ENCODE data around the gene HOXA9. TPM values are rescaled to one million over a fixed set of nuclear protein-coding genes. Genes with fewer than 3 reads are reported as not detected.

Gene HOXA9
- total and polyA plus RNA-seq, 5 donors from 2014 or later, result 0.20 to 1.1 TPM; not detected in 3

- H3K9me3 Mint-ChIP-seq, result peaks cover 0 to 2% (median 0%) of the 10 kb centered on the region in 7 donors
Observed at GRCh38 chr7:27140126-27140857, 25.0 kb downstream of the HOXA9 start.

DNA sequence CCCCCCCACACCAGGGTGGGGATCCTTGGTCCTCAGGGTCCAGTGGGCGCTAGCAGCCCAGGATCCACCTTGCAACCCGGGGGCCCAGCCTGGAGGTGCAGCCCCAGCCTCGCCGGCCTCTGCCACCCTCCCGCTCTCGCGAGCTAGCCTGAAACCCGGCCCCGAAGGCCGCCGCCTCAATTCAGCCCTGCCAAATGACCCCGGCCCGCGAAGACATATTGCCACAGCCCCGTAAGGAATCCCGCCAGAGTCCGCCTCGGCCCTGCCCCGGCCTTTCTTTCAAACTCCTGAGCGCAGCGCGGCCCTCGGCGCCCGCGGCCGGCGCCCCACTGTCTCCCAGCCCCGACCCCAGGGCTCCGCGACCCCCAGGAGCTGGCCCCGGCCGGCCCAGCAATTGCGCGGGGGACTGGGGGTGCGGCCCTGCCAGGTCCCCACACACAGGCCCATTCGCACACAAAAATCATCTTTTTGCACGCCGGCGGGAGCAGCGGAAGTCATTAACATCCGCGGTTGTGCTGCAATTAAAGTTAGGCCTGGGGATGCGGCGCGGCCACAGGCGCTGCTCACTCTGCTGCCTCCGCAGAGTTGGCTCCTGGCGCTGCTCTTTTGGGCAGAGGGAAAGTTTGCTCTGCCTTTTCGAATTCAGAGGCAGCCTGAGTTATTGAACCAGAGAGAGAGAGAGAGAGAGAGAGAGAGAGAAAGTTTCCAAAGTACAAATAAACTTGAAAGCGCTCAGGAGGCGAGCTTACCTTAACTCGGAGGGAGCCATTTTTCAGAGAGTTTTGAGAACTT, 25.8 kb downstream of the HOXA9 start:
- peaks cover 0 to 2% (median 0%) of the 10 kb centered on the region in 7 donors for H3K9me3 Mint-ChIP-seq
- no peak overlapping the region for H3K27ac ChIP-seq (ENCODE audit: insufficient read depth, low read length, poor library complexity, severe bottlenecking)
- ATAC-seq (ENCODE audit: low read depth in 2 of 2), result no peak
- H3K9me3 ChIP-seq (ENCODE audit: control insufficient read depth in 2 of 2, low read length in 2 of 2), result no peaks in the 10 kb centered on the region
- H3K4me1 Mint-ChIP-seq, result no peaks in the 10 kb centered on the region
- no peaks in the 10 kb centered on the region for H3K36me3 ChIP-seq (ENCODE audit: control insufficient read depth, insufficient read depth, low read length)
- no peak for DNase-seq
- no peaks in the 10 kb centered on the region for H3K36me3 Mint-ChIP-seq
- H3K4me3 ChIP-seq (ENCODE audit: low read depth, low read length), result no peak overlapping the region
- H3K27ac Mint-ChIP-seq, result no peak overlapping the region
- peaks cover 66% of the 10 kb centered on the region for H3K27me3 Mint-ChIP-seq
- H3K27me3 ChIP-seq (ENCODE audit: control insufficient read depth, insufficient read depth, low read length), result peaks cover 24% of the 10 kb centered on the region
- H3K4me3 Mint-ChIP-seq, result no peak overlapping the region
- H3K4me1 ChIP-seq (ENCODE audit: control insufficient read depth, insufficient read depth, low read length, poor library complexity, severe bottlenecking), result no peaks in the 10 kb centered on the region

More at GRCh38 chr7:27140126-27140857, 25.0 kb downstream of the HOXA9 start:
- Histone ChIP-seq H3K4me1 (ENCODE audit: control insufficient read depth, insufficient read depth, low read length, poor library complexity, severe bottlenecking) (no peaks in the 10 kb centered on the region), H3K27me3 (ENCODE audit: control insufficient read depth, insufficient read depth, low read length) (peaks cover 21% of the 10 kb centered on the region), H3K27ac (ENCODE audit: insufficient read depth, low read length, poor library complexity, severe bottlenecking) (no peak overlapping the region), H3K36me3 (ENCODE audit: control insufficient read depth, insufficient read depth, low read length) (no peaks in the 10 kb centered on the region), H3K4me3 (ENCODE audit: low read depth, low read length) (no peak overlapping the region), H3K9me3 (ENCODE audit: control insufficient read depth in 2 of 2, low read length in 2 of 2) (no peaks in the 10 kb centered on the region)
- no peak overlapping the region for H3K27ac Mint-ChIP-seq
- ATAC-seq (ENCODE audit: low read depth in 2 of 2) (no peak), DNase-seq (no peak)
- no peaks in the 10 kb centered on the region for H3K4me1 Mint-ChIP-seq
- H3K27me3 Mint-ChIP-seq, result peaks cover 59% of the 10 kb centered on the region
- no peaks in the 10 kb centered on the region for H3K36me3 Mint-ChIP-seq
- no peak overlapping the region for H3K4me3 Mint-ChIP-seq

DNA sequence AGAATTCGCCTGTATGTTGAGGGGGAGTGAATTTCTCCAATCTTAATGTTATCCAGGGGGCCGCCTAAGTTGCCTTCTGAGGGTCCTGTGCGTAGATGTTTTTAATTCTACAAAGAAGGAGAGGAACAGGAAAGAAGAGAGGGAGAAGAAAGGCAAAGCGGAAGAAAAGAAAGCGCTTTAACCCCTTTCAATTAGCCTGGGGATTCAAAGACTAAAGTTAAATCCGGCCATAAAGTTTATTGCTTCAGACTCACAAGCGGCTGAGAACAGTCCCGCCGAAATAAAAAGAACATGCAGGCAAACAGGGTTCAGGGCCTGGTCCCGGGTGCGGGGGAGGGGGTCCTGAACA, 26.4 kb downstream of the HOXA9 start:
- peaks cover 66% of the 10 kb centered on the region for H3K27me3 Mint-ChIP-seq

GRCh38 chr7:27138472-27138871, 26.9 kb downstream of the HOXA9 start:
- Mint-ChIP-seq H3K9me3 (peaks cover 0 to 2% (median 0%) of the 10 kb centered on the region in 7 donors), H3K27ac (no peak overlapping the region), H3K27me3 (peaks cover 69% of the 10 kb centered on the region), H3K4me3 (no peak overlapping the region), H3K36me3 (no peaks in the 10 kb centered on the region), H3K4me1 (no peaks in the 10 kb centered on the region)
- Histone ChIP-seq H3K4me1 (ENCODE audit: control insufficient read depth, insufficient read depth, low read length, poor library complexity, severe bottlenecking) (no peaks in the 10 kb centered on the region), H3K27me3 (ENCODE audit: control insufficient read depth, insufficient read depth, low read length) (peaks cover 27% of the 10 kb centered on the region), H3K36me3 (ENCODE audit: control insufficient read depth, insufficient read depth, low read length) (no peaks in the 10 kb centered on the region), H3K9me3 (ENCODE audit: control insufficient read depth in 2 of 2, low read length in 2 of 2) (no peaks in the 10 kb centered on the region), H3K27ac (ENCODE audit: insufficient read depth, low read length, poor library complexity, severe bottlenecking) (no peak overlapping the region), H3K4me3 (ENCODE audit: low read depth, low read length) (no peak overlapping the region)
- no peak for DNase-seq
- no peak for ATAC-seq (ENCODE audit: low read depth in 2 of 2)

More for the DNA sequence above, 26.4 kb downstream of the HOXA9 start:
- Mint-ChIP-seq H3K9me3 (peaks cover 0 to 2% (median 0%) of the 10 kb centered on the region in 7 donors), H3K4me3 (no peak overlapping the region), H3K27ac (no peak overlapping the region), H3K4me1 (no peaks in the 10 kb centered on the region), H3K36me3 (no peaks in the 10 kb centered on the region)
- DNase-seq, result no peak
- ATAC-seq (ENCODE audit: low read depth in 2 of 2), result no peak
- Histone ChIP-seq H3K27me3 (ENCODE audit: control insufficient read depth, insufficient read depth, low read length) (peaks cover 28% of the 10 kb centered on the region), H3K36me3 (ENCODE audit: control insufficient read depth, insufficient read depth, low read length) (no peaks in the 10 kb centered on the region), H3K4me3 (ENCODE audit: low read depth, low read length) (no peak overlapping the region), H3K4me1 (ENCODE audit: control insufficient read depth, insufficient read depth, low read length, poor library complexity, severe bottlenecking) (no peaks in the 10 kb centered on the region), H3K27ac (ENCODE audit: insufficient read depth, low read length, poor library complexity, severe bottlenecking) (no peak overlapping the region), H3K9me3 (ENCODE audit: control insufficient read depth in 2 of 2, low read length in 2 of 2) (no peaks in the 10 kb centered on the region)

DNA sequence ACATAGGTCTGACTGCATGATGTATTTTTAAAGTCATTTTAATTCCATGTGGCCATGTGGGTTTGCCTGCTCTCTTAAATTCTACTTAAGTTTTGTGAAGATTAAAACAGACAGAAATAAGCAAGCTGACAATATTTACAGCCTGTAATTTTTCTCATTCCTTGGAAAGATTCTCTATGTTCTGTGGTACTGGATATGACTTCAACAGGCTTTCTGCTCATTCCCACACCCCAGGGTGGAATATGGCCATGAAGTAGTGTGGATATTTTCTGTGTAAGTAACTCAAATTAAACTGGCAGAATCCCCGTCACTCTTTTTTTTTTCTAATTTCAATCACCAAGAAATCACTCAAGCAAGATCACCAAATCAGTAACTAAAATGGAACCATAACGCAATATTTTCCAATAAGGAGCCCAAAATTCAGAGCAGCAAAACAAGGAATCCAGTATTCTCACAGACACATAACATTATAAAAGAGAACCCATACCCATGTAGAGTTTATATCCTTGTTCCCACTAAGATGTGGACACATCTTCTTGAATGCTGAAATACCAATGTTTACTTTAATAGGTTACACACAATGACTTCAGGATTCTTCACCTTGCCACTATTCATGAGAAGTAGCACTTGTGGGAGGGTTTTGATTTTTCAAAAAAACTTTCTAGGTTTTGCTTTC, 27.6 kb downstream of the HOXA9 start:
- peaks cover 26% of the 10 kb centered on the region for H3K27me3 ChIP-seq (ENCODE audit: control insufficient read depth, insufficient read depth, low read length)

GRCh38 chr7:27134392-27134791, 30.9 kb downstream of the HOXA9 start:
- H3K27ac Mint-ChIP-seq, result no peak overlapping the region
- no peak overlapping the region for H3K27ac ChIP-seq (ENCODE audit: insufficient read depth, low read length, poor library complexity, severe bottlenecking)
- H3K4me1 Mint-ChIP-seq, result peaks cover 0 to 5% (median 0%) of the 10 kb centered on the region in 4 donors
- H3K9me3 Mint-ChIP-seq, result peaks cover 0 to 2% (median 0%) of the 10 kb centered on the region in 7 donors
- no peak for DNase-seq
- H3K27me3 Mint-ChIP-seq, result peaks cover 72% of the 10 kb centered on the region
- H3K4me3 ChIP-seq (ENCODE audit: low read depth, low read length), result no peak overlapping the region
- H3K36me3 Mint-ChIP-seq, result no peaks in the 10 kb centered on the region
- no peak for ATAC-seq (ENCODE audit: low read depth in 2 of 2)
- H3K27me3 ChIP-seq (ENCODE audit: control insufficient read depth, insufficient read depth, low read length), result peaks cover 34% of the 10 kb centered on the region
- no peak overlapping the region for H3K4me3 Mint-ChIP-seq
- no peaks in the 10 kb centered on the region for H3K9me3 ChIP-seq (ENCODE audit: control insufficient read depth in 2 of 2, low read length in 2 of 2)
- H3K4me1 ChIP-seq (ENCODE audit: control insufficient read depth, insufficient read depth, low read length, poor library complexity, severe bottlenecking), result peaks cover 3% of the 10 kb centered on the region
- no peaks in the 10 kb centered on the region for H3K36me3 ChIP-seq (ENCODE audit: control insufficient read depth, insufficient read depth, low read length)

More for the DNA sequence above, 27.6 kb downstream of the HOXA9 start:
- Histone ChIP-seq H3K9me3 (ENCODE audit: control insufficient read depth in 2 of 2, low read length in 2 of 2) (no peaks in the 10 kb centered on the region), H3K27ac (ENCODE audit: insufficient read depth, low read length, poor library complexity, severe bottlenecking) (no peak overlapping the region), H3K4me1 (ENCODE audit: control insufficient read depth, insufficient read depth, low read length, poor library complexity, severe bottlenecking) (no peaks in the 10 kb centered on the region), H3K36me3 (ENCODE audit: control insufficient read depth, insufficient read depth, low read length) (no peaks in the 10 kb centered on the region), H3K4me3 (ENCODE audit: low read depth, low read length) (no peak overlapping the region)
- ATAC-seq (ENCODE audit: low read depth in 2 of 2), result no peak
- Mint-ChIP-seq H3K4me1 (no peaks in the 10 kb centered on the region), H3K27ac (no peak overlapping the region), H3K9me3 (peaks cover 0 to 2% (median 0%) of the 10 kb centered on the region in 7 donors), H3K4me3 (no peak overlapping the region), H3K27me3 (peaks cover 76% of the 10 kb centered on the region), H3K36me3 (no peaks in the 10 kb centered on the region)
- DNase-seq, result no peak

DNA sequence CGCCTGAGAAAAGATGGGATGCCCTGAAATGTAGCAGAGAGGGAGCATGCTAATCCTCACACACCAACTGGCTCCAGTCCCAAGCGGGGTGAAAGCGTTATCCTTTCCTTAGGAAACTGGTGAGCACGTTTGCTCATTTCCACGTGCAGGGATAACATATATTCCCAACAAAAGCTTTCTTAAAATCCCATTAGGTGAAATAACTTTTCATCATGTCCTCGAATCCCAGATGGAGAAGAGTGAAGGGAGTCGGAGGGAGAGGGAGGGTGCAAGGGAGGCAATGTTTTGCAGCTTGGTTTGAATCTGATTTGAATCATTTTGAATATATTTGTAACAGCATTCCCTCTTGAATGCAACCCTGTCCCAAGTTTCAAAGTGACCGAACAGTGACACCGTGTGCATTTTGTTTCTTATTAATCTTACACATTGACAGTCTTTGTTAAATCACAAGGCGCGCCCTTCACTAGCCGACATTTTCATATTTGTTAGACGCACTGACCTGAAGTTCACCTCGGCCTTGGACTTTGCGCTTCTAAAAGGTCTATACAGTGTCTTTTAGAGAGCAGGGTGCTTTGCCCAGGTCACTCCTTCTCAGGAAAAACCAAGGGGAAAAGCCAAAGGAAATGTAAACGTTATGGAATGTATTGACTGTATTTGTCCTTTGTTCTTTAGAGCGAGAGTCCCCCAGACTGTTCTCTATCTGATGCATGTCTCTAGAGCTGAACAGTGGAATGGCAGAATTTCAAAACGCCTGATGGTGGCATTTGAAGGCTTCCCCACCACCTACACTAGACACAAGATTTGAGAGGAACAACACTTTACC, 31.7 kb downstream of the HOXA9 start:
- Histone ChIP-seq H3K9me3 (ENCODE audit: control insufficient read depth in 2 of 2, low read length in 2 of 2) (no peaks in the 10 kb centered on the region), H3K4me1 (ENCODE audit: control insufficient read depth, insufficient read depth, low read length, poor library complexity, severe bottlenecking) (peaks cover 3% of the 10 kb centered on the region), H3K27me3 (ENCODE audit: control insufficient read depth, insufficient read depth, low read length) (peaks cover 35% of the 10 kb centered on the region), H3K4me3 (ENCODE audit: low read depth, low read length) (no peak overlapping the region), H3K36me3 (ENCODE audit: control insufficient read depth, insufficient read depth, low read length) (no peaks in the 10 kb centered on the region), H3K27ac (ENCODE audit: insufficient read depth, low read length, poor library complexity, severe bottlenecking) (no peak overlapping the region)
- H3K27ac Mint-ChIP-seq, result no peak overlapping the region
- H3K4me3 Mint-ChIP-seq, result no peak overlapping the region
- DNase-seq, result no peak
- no peaks in the 10 kb centered on the region for H3K36me3 Mint-ChIP-seq
- peaks cover 0 to 2% (median 0%) of the 10 kb centered on the region in 7 donors for H3K9me3 Mint-ChIP-seq
- H3K4me1 Mint-ChIP-seq, result peaks cover 0 to 7% (median 0%) of the 10 kb centered on the region in 4 donors
- no peak for ATAC-seq (ENCODE audit: low read depth in 2 of 2)
- peaks cover 76% of the 10 kb centered on the region for H3K27me3 Mint-ChIP-seq

All from CD4-positive, CD25-positive, alpha-beta regulatory T cell (primary cell).